Astrocyte (in vitro differentiated cells and primary cell): ENCODE results near the gene TEX13C.

Experiments
- CTCF ChIP-seq: IDR thresholded peaks from 2 replicates; pipeline ENCODE4 v1.5.1; 2011; ENCODE audit warnings: low read depth, mild to moderate bottlenecking, inconsistent platforms, low read length, moderate library complexity; ENCODE audit not compliant: insufficient read depth
- EZH2 ChIP-seq: IDR thresholded peaks from 2 replicates; pipeline ENCODE4 v1.6.1; 2012; ENCODE audit warnings: mild to moderate bottlenecking, low read length, inconsistent platforms; ENCODE audit not compliant: insufficient read depth

GRCh38 chrX:125319646-125320521 is at the start of gene TEX13C:
- TF ChIP-seq CTCF (no peak), EZH2 (no peak)
